Right lobe of liver (tissue), 4 donors: Measurements from ENCODE around the gene DIS3.

Source experiments
- CTCF ChIP-seq, 4 donors: fragments of 200-600 bp in 3 of 4; fragments of 450-650 bp in 1 of 4; IDR thresholded peaks; one replicate each; pipeline versions ENCODE4 v1.5.1 to v1.8.0; 2016 to 2022; ENCODE audit warnings: antibody characterized with exemption in 4 of 4, mild to moderate bottlenecking in 2 of 4
- POLR2A ChIP-seq: fragments of 450-650 bp; IDR thresholded peaks from one replicate; pipeline ENCODE4 v1.6.1; 2017; ENCODE audit warnings: antibody characterized with exemption, mild to moderate bottlenecking
- donor health status: DM: no; HTN: no; CAD: no.
- donor health status: DM: no; HTN: no; CAD: no.
- donor health status: DM: no; HTN: yes; CAD: no.

DNA sequence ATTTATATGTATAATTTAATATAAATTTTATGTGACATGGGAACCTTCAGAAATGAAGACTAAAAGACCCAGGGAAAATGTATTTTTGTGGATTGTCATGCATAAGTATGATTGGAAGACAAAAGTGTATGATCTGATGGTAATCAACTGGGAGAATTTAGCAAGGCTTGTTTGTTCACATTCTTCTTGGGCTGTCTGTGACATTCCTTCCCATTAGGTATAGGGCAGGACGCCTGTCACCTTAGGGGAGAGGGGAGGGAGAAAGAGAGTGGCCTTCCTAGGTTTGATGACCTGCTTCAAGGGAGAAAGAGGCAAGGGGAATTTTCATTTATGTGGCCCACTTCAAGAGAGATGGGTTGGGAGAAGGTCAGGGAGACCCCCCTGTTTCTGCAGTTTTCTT is 22.6 kb upstream of the DIS3 start:
- TF ChIP-seq CTCF (IDR thresholded peaks at IDR 0.05) (no peak), POLR2A (no peak)
